GM19099 (cell line): Measurements from ENCODE around the gene PAM.

Source experiments
- POLR2A ChIP-seq: IDR thresholded peaks from 3 replicates; pipeline ENCODE4 v1.6.1; 2011; ENCODE audit warnings: low read depth; ENCODE audit not compliant: insufficient read length; ENCODE audit errors: extremely low read depth

Gene PAM

DNA sequence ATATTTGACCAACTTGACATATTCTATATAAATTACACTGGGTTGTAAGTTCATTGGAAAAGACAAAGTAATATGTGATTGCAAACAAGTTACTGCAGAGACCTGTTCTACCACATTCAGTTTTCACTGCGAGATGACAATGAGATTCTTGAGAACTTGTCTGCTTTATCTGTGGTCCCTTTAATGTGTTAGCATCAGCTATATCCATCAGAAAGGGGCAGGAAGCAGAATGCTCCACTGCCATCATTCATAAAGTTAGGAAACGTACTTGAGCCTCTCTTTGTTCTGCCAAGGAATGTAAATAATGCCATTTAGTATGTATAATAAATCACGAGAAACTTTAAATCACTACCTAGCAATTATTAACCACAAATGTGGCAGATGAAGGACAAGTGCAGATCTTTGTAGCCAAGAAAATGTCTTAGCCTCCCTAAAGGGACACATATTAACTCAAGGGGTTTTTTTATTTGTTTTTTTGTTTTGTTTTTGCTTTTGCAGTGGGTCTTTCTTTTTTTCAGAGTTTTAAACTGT, 305.4 kb downstream of the PAM start:
- no peak for TF ChIP-seq POLR2A

DNA sequence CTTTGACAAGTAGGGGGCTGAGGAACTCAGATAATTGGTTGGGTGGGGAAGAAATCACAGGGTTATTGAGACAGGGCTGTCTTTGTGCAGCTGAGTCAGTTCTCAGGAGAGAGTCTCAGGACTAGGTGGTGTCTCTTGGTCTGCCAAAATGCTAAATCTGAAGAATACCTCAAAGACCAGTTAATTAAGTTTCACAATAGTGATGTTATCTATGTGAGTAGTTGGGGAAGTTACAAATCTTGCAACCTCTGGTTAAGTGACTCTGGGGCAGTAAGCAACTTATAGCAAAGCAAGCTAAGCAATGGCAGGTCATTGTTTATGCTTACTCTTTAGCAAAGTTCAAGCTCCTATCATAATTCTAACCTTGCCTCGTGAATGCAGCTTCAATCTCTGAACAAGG, 311.2 kb downstream of the PAM start:
- no peak for TF ChIP-seq POLR2A

DNA sequence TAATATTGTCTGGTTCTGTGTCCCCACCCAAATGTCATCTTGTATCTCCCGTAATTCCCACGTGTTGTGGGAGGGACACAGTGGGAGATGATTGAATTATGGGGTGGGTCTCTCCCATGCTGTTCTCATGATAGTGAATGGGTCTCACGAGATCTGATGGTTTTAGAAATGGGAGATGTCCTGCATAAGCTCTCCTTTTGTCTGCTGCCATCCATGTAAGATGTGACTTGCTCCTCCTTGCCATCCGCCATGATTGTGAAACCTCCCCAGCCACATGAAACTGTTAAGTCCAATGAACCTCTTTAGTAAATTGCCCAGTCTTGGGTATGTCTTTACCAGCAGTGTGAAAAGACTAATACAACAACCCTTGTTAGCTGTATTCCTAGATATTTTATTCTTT, 320.3 kb downstream of the PAM start:
- no peak for TF ChIP-seq POLR2A
